Cardiac muscle cell (in vitro differentiated cells and primary cell): ENCODE results near the gene ZNF609. TPM values are rescaled to one million over a fixed set of nuclear protein-coding genes. Genes with fewer than 3 reads are reported as not detected.
A peak's percentile ranks its signal among the peaks of the same experiment; 100 is the strongest.

Source experiments
- DNase-seq, 2 donors: peaks; one replicate each; pipeline versions ENCODE4 v3.0.0 to v3.0.0-alpha.2; 2010 to 2017; ENCODE audit warnings: low read depth in 1 of 2, low spot score in 1 of 2
- H3K27ac ChIP-seq: fragments of 200-600 bp; sonication (generic); 2 replicates; pipeline ENCODE4 v1.5.1; 2016
- H3K27me3 ChIP-seq: fragments of 200-600 bp; sonication (generic); 2 replicates; pipeline ENCODE4 v1.6.0; 2016; ENCODE audit warnings: control low read depth
- H3K36me3 ChIP-seq: fragments of 200-600 bp; sonication (generic); 2 replicates; pipeline ENCODE4 v1.5.1; 2016; ENCODE audit warnings: control low read depth
- H3K4me1 ChIP-seq: fragments of 200-600 bp; sonication (generic); 2 replicates; pipeline ENCODE4 v1.8.1; 2017; ENCODE audit warnings: low read depth, mild to moderate bottlenecking, mixed run types
- H3K4me3 ChIP-seq: fragments of 200-600 bp; sonication (generic); 2 replicates; pipeline ENCODE4 v1.5.1; 2016; ENCODE audit warnings: mild to moderate bottlenecking
- H3K9me3 ChIP-seq: fragments of 200-600 bp; sonication (generic); 2 replicates; pipeline ENCODE4 v1.5.1; 2017; ENCODE audit warnings: low read depth, mild to moderate bottlenecking, control low read depth
- CTCF ChIP-seq: IDR thresholded peaks from 2 replicates; pipeline ENCODE4 v1.5.1; 2012; ENCODE audit warnings: low read depth, mild to moderate bottlenecking, low read length
- polyA plus RNA-seq: library from polyadenylated mRNA; unstranded; fragments of >200 nt; fragmentation: Nextera tagmentation; extraction: Ambion mirVana; gene quantifications from 2 replicates; pipeline ENCODE4 v1.2.1, GENCODE V29; 2016
- total RNA-seq: library from RNA; depleted of rRNA; stranded (reverse); fragments of >200 nt; gene quantifications from 2 replicates; pipeline ENCODE4 v1.2.3, GENCODE V29; 2016

The ZNF609 gene
- total and polyA plus RNA-seq, 2 experiments from 2014 or later, result 25.6 to 41.4 TPM

- Histone ChIP-seq H3K4me3 (no peak overlapping the region), H3K9me3 (no peaks in the 10 kb centered on the region), H3K27ac (no peak overlapping the region), H3K4me1 (peaks cover 9% of the 10 kb centered on the region), H3K36me3 (no peaks in the 10 kb centered on the region), H3K27me3 (no peaks in the 10 kb centered on the region)
- no peak for TF ChIP-seq CTCF
- no peak for DNase-seq
Observed at GRCh38 chr15:64547275-64547674, 86.9 kb downstream of the ZNF609 start.

- no peaks in the 10 kb centered on the region for H3K9me3 ChIP-seq
- H3K4me3 ChIP-seq, result no peak overlapping the region
- no peaks in the 10 kb centered on the region for H3K27me3 ChIP-seq
- H3K36me3 ChIP-seq, result no peaks in the 10 kb centered on the region
- H3K4me1 ChIP-seq, result peaks cover 9% of the 10 kb centered on the region
- TF ChIP-seq CTCF, result no peak
- no peak overlapping the region for H3K27ac ChIP-seq
- DNase-seq, result no peak
Observed at GRCh38 chr15:64548235-64548634, 87.9 kb downstream of the ZNF609 start.

- Histone ChIP-seq H3K27ac (no peak overlapping the region), H3K36me3 (no peaks in the 10 kb centered on the region)
- no peak for TF ChIP-seq CTCF
Observed at GRCh38 chr15:64549860-64550259, 89.5 kb downstream of the ZNF609 start.

GRCh38 chr15:64552281-64552948 is 92.0 kb downstream of the ZNF609 start:
- Histone ChIP-seq H3K4me3 (no peak overlapping the region), H3K4me1 (no peaks in the 10 kb centered on the region), H3K9me3 (no peaks in the 10 kb centered on the region), H3K27ac (no peak overlapping the region), H3K36me3 (no peaks in the 10 kb centered on the region), H3K27me3 (no peaks in the 10 kb centered on the region)
- no peak for DNase-seq
- TF ChIP-seq CTCF, result no peak

More at GRCh38 chr15:64549860-64550259, 89.5 kb downstream of the ZNF609 start:
- H3K4me3 ChIP-seq, result no peak overlapping the region
- DNase-seq, result no peak
- no peaks in the 10 kb centered on the region for H3K27me3 ChIP-seq
- H3K9me3 ChIP-seq, result no peaks in the 10 kb centered on the region
- peaks cover 1% of the 10 kb centered on the region for H3K4me1 ChIP-seq

GRCh38 chr15:64558460-64559179 is 98.2 kb downstream of the ZNF609 start:
- H3K9me3 ChIP-seq, result no peaks in the 10 kb centered on the region
- peak in 1 of 2 donors; percentile 47 for DNase-seq
- no peak for TF ChIP-seq CTCF
- H3K27ac ChIP-seq, result peak overlapping the region; percentile 66
- no peak overlapping the region for H3K4me3 ChIP-seq
- peaks cover 25% of the 10 kb centered on the region for H3K4me1 ChIP-seq
- no peaks in the 10 kb centered on the region for H3K27me3 ChIP-seq
- H3K36me3 ChIP-seq, result no peaks in the 10 kb centered on the region
